Esophagus squamous epithelium (tissue), 4 donors: ENCODE data around the gene CLSTN2.

Experiments
- CTCF ChIP-seq, 6 experiments: fragments of 450-650 bp in 4 of 6; fragments of 200-600 bp in 2 of 6; sonication (generic) in 2 of 6; IDR thresholded peaks; one replicate each; pipeline ENCODE4 v1.5.1; 2016 to 2019; ENCODE audit warnings: antibody characterized with exemption in 6 of 6, mild to moderate bottlenecking in 4 of 6, moderate library complexity in 4 of 6
- POLR2A ChIP-seq, 4 donors: fragments of 450-650 bp; IDR thresholded peaks; one replicate each; pipeline ENCODE4 v1.6.1; 2017; ENCODE audit warnings: antibody characterized with exemption in 4 of 4, mild to moderate bottlenecking in 4 of 4, moderate library complexity in 3 of 4

GRCh38 chr3:140167600-140168281, 232.8 kb downstream of the CLSTN2 start:
- TF ChIP-seq CTCF (IDR thresholded peaks at IDR 0.05) (no peak), POLR2A (IDR thresholded peaks at IDR 0.05) (no peak)
